ENCODE data around the gene MIXL1.
A peak's percentile ranks its signal among the peaks of the same experiment; 100 is the strongest.
"Not testable (repeated sequence)": the region's sequence is repeated elsewhere in the genome, so short reads cannot be mapped to it uniquely, and the experiment has no call there.

Gene MIXL1

DNA sequence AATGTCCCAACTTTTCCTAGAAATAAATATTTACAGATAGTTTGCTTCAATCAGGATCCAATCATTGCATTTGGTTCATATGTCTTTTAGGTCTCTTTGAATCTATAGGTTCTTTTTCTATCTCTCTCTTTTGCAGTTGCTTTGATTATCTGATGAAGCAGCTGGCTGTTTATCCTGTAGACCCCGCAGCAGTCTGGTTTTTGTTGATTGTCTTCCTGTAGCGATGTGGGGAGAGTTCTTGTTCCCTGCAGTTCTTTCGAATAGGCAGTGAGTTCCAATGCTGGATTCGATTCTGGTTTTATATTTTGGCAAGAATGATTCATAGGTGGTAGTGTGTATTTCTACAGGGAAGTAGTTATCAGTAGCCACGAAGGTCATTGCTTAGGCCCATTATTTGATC lies 7.4 kb upstream of the MIXL1 start:
- DNase-seq: no peak

- DNase-seq: no peak
Measured at GRCh38 chr1:226217273-226217672, 6.2 kb upstream of the MIXL1 start.

- no peak for DNase-seq
Measured at GRCh38 chr1:226220473-226221189, 2.8 kb upstream of the MIXL1 start.

DNA sequence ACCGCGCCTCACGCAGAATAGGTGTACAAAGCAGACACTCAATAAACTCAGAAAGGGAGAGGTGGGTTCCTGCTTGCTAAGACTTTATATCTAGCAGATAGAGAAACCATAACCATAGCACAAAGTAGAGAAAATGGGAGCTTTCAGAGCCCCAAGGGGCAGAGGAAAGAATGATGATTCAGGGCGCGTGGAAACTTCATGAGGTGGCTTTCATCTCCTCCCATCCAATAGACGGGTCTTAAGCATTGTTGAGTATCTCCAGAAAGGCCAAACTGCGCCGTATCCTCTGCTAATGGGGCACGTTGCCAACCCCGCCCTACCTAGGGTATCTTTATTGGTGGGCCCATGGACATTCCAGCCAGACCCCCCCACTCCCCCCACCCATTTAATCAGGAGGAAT lies 778 bp upstream of the MIXL1 start:
- DNase-seq: no peak

DNA sequence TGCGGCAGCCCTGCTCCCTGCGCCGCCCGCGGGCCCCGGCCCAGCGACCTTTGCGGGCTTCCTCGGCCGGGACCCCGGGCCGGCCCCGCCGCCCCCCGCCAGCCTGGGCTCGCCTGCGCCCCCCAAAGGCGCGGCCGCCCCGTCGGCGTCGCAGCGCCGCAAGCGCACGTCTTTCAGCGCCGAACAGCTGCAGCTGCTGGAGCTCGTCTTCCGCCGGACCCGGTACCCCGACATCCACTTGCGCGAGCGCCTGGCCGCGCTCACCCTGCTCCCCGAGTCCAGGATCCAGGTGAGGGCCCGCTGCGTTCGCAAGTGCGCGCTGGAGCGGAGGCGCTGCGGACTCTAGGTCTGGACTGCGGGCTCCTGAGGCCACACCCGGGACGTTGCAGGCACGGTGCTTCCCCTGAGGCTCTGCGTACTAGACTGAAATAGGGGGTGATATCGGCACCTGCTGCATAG lies 351 bp downstream of the MIXL1 start:
- DNase-seq: peak; percentile 6

- no peak for DNase-seq
Measured at GRCh38 chr1:226226601-226227000, 3.1 kb downstream of the MIXL1 start.

DNA sequence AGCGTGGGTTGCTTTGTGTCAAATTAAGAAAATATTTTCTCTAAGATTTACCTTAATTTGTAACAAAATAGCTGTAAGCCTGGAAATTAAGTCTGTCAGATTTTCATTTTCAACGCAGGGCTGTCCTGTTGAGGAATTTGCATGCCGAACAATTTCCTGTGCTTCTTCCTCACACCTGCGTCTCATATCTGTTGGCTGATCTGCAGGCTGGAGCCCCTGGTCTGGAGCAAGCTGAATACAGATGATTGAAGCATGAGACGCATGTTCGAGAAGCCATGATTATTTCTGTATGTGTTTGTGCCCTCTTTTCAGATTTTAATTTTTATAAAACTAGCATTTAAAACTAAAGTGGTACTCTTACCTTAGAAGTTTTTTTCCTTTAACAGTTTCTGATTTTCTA lies 9.8 kb downstream of the MIXL1 start:
- DNase-seq: no peak

DNA sequence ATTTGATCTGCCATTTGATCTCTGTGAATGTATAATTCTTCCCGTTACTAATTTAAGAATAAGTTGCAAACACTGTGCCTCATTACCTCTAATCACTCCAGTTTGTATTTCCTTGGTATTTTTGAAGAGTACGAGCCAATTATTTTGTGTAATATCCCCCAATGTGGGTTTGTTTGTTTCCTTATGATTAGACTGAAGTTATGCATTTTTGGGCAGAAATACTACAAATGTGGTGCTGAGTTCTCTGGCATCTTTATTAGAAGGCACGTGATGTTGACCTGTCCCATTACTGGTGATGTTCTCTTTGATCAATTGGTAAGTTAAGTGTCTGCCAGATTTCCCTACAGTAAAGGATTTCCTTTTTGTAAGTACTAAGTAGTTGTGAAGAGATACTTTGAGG lies 10.3 kb downstream of the MIXL1 start:
- DNase-seq: no peak

DNA sequence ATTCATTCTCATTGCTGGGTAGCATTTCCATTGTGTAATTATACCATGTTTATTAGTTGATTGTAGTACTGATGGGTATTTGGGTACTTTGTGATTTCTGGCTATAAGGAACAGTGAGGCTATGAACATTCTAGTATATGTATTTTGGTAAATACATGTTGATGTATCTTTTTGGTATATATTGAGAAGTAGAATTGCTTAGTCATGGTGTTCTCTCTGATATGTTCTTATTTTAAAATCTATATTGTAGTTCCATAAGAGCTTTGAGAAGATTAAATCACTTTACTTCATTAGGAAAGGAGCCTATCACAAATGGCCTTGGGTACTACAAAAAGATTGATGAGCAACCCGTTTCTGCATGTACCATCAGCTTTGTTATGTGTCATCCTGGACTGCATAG lies 13.4 kb downstream of the MIXL1 start:
- DNase-seq: no peak

DNA sequence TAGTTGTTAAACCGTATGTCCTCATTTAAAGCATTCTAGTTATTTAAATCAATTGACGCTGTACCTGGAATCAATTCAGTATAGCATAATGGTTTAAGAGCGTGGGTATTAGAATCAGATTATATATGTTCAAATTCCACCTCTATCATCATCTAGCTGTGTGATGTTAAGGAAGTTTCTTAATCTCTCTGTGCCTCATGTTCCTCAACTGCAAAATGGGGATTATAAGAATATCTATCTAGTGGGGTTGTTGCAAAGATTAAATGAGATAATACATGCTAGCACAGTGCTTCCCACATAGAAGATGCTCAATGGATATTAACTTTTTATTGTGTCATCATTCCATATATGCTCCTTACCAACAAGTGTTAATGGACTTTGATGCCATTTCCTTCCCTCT lies 16.0 kb downstream of the MIXL1 start:
- DNase-seq: no peak

DNA sequence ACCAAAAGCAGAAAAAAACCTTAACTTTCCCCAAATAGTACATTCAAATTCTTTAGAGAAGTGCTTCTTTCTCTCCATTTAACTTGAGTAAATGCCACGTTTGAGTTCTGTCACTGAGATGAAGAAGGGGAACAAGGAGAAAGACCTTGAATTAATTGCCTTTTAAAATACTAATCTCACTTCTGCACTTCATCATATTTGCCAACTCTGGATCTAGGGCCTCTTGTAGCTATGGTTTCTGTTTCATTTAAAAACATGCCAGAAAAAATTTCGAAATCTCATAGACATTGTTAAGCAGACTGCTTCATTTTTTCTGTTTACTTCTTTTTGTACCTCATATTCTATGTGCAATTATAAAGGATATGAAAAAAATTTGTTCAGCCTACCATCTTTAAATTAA lies 24.6 kb downstream of the MIXL1 start:
- no peak for DNase-seq

DNA sequence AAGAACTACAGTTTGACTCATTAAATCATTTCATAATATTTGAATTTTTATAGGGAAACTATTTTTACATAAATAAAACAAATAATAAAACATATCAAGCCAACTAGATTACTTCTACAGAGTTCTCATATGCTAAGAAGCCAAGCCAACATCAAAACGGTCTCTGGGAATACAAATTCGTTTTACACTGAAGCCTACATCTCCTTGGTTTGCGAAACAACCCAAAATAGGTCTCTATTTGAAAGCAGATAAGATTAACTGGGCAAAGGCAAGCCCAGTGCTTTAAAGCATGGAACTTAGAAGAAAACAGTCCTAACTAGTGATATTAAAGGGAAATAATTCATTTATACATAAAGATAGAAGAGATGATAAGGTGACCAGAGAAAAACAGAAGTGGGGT lies 25.3 kb downstream of the MIXL1 start:
- DNase-seq: no peak

GRCh38 chr1:226250511-226250910 lies 27.0 kb downstream of the MIXL1 start:
- no peak for DNase-seq

DNA sequence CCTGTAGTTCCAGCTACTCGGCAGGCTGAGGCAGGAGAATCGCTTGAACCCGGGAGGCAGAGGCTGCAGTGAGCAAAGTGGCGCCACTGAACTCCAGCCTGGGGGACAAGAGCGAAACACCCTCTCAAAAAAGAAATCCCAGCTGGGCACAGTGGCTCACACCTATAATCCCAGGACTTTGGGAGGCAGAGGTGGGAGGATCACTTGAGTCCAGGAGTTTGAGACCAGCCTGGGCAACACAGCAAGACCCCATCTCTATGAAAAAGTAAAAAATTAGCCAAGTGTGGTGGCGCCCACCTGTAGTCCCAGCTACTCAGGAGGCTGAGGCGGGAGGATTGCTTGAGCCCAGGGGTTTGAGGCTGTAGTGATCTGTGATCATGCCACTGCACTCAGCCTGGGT lies 29.4 kb downstream of the MIXL1 start:
- not testable (repeated sequence) for DNase-seq

DNA sequence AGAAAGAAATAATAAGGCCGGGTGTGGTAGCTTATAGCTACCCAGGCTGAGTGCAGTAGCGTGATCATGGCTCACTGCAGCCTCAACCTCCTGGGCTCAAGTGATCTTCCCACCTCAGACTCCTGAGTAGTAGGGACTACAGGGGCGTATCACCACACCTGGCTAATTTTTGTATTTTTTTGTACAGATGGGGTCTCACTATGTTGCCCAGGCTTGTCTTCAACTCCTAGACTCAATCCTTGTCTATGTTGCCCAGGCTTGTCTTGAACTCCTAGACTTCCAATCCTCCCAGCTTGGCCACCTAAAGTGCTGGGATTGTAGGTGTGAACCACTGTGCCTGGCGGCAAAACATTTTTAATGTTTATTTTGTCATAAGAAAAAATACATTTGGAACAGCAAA lies 30.5 kb downstream of the MIXL1 start:
- no peak for DNase-seq

DNA sequence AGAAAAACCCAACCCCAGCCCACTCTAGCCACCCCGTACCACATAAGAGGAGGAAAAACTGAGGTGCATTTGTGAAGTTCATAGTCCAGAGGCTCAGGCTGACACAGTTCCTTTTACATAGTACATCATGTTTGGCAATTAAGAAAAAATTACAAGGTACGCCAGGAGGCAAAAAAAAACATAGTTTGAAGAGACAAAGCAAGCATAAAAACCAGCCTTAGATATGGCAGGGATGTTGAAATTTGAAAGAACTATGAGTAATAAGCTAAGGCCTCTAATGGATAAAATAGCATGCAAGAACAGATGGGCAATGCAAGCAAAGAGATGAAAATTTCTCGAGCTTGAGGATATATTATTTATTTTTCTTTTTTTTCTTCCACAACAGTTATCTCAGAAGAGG lies 31.9 kb downstream of the MIXL1 start:
- DNase-seq: no peak

DNA sequence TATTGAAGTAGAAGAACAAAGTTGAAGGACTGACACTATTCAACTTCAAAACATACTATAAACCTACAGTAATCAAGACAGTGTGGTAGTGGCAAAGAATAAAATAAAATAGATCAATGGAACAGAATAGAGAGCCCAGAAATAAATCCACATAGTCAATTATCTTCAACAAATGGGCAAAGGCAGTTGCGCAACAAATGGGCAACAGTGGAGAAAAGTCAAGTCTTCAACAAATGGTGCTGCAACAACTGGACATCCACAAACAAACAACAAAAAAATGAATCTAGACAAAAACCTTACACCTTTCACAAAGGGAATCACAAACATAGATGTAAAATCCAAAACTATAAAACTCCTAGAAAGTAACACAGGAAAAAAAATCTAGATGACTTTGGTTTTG lies 38.4 kb downstream of the MIXL1 start:
- DNase-seq: no peak

- DNase-seq: no peak
Measured at GRCh38 chr1:226268421-226269124, 45.1 kb downstream of the MIXL1 start.

DNA sequence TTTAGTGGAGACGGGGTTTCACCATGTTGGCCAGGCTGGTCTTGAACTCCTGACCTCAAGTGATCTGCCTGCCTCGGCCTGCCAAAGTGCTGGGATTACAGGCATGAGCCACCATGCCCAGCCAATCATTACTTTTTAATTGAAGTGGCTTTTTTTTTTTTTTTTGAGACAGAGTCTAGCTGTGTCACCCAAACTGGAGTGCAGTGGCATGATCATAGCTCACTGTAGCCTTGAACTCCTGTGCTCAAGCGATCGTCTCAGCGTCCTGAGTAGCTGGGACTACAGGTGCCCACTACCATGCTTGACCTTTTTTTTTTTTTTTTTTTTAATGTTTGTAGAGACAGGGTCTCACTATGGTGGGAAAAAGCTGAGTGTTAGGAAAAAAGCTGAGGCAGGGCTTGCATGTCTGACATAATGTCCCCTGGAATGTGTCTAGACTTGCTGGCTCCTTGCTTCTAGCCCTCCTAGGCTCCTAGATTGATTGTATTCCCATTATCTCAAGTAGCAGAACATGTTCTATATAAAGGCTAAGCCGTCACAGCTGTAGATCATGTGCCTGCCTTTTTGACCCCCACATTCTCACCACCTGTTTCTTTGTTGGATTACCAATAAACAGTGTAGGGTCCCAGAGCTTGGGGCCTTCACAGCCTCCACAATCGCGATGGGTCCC lies 48.9 kb downstream of the MIXL1 start:
- not testable (repeated sequence) for DNase-seq

- DNase-seq: no peak
Measured at GRCh38 chr1:226274138-226274537, 50.7 kb downstream of the MIXL1 start.

DNA sequence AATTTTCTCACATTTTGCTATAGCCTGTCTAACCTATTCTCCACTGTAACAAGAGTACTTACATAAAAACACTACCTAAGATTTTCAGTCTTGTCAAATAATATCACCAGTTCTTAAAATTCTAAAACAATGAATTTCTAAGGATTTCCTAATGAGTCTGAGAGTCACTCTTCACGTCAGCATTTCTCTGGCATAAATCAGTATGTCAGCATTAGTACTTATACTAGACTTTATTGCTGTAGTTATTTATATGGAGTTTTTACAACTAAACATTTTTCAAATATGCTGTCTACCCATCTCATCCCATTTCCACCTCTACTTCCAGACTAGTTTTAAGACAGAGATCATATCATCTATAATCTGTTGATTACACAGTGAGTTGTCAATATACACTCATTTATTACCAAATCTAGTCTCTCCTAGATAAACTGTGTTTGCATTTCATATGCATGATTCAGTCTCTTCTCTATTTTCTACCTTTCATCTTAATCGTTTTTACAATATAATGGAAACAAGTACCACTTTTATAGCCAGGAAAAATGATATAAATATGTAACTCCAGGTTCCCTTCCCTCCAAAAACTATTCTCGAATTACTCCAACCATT lies 52.7 kb downstream of the MIXL1 start:
- no peak for DNase-seq
